Adrenal gland (tissue), 12 donors: ENCODE measurements around the gene SHKBP1. TPM values are rescaled to one million over a fixed set of nuclear protein-coding genes. Genes with fewer than 3 reads are reported as not detected.

Experiments
- DNase-seq, 7 donors: peaks; one replicate each; pipeline ENCODE4 v3.0.0-alpha.2; 2019 to 2020
- H3K27ac ChIP-seq, 5 donors: fragments of 200-600 bp; sonication (generic) in 4 of 5; 1 replicate in 3 of 5; 2 replicates in 2 of 5; pipeline versions ENCODE4 v1.5.1 to v1.8.0; 2016 to 2020; ENCODE audit warnings: mild to moderate bottlenecking in 1 of 5
- H3K27me3 ChIP-seq: fragments of 200-600 bp; 2 replicates; pipeline ENCODE4 v1.8.0; 2021
- H3K36me3 ChIP-seq, 2 donors: fragments of 200-600 bp; replicated peaks in 1 of 2; 1 replicate in 1 of 2; 2 replicates in 1 of 2; pipeline versions ENCODE4 v1.5.1 to v1.8.0; 2018 to 2022
- H3K4me1 ChIP-seq, 2 donors: fragments of 200-600 bp; replicated peaks in 1 of 2; 1 replicate in 1 of 2; 2 replicates in 1 of 2; pipeline versions ENCODE4 v1.5.1 to v1.8.0; 2018 to 2021
- H3K4me3 ChIP-seq, 4 donors: fragments of 200-600 bp; sonication (generic) in 3 of 4; one replicate each; pipeline ENCODE4 v1.5.1; 2016 to 2018
- H3K9me3 ChIP-seq, 3 donors: fragments of 200-600 bp; sonication (generic) in 1 of 3; replicated peaks in 1 of 3; 1 replicate in 2 of 3; 2 replicates in 1 of 3; pipeline versions ENCODE4 v1.5.1 to v1.8.0; 2016 to 2021
- POLR2A ChIP-seq, 2 donors: fragments of 450-650 bp; IDR thresholded peaks; one replicate each; pipeline ENCODE4 v1.6.1; 2017; ENCODE audit warnings: antibody characterized with exemption in 2 of 2, mild to moderate bottlenecking in 2 of 2, moderate library complexity in 1 of 2
- WGBS, 4 donors: extraction: QIAGEN DNeasy Blood & Tissue Kit in 2 of 4; methylation state at CpG; one replicate each; pipeline versions ENCODE4 v1.1.5 to v1.1.7; 2013 to 2017; 5-methylcytosine and 5-hydroxymethylcytosine counted together
- intact Hi-C, 2 donors: fragments of 100-400 bp; cut with DNase I; formaldehyde crosslinking; loops; one replicate each; pipeline versions ENCODE4 v1.14.1 to v1.15.0; 2022 to 2023
- polyA plus RNA-seq, 3 donors: library from polyadenylated mRNA; stranded (reverse); fragments of 200-250 nt in 2 of 3; fragments of 350-450 nt in 1 of 3; fragmentation: Illumina TruSeq in 1 of 3; extraction: RNeasy Lipid Tissue Mini Kit (QIAGEN cat#74804) in 1 of 3; gene quantifications; one replicate each; pipeline ENCODE4 v1.2.3, GENCODE V29; 2013 to 2014
- total RNA-seq, 9 donors: library from RNA; depleted of rRNA in 4 of 9; stranded (reverse); fragments of >200 nt in 4 of 9; fragments of 120-200 nt in 1 of 9; fragmentation: NEBNext Ultra II Directional in 1 of 9; extraction: Animal tissue kit (Norgen Biotek cat#: 25700) in 1 of 9; gene quantifications; one replicate each; pipeline versions ENCODE4 v1.1.0 to v1.2.4, GENCODE V29; 2013 to 2023
- TF ChIP-seq, protein P1 (sequence below), 6 experiments: fragments of 450-650 bp in 4 of 6; fragments of 200-600 bp in 2 of 6; sonication (generic) in 1 of 6; IDR thresholded peaks; 1 replicate in 5 of 6; 2 replicates in 1 of 6; pipeline versions ENCODE4 v1.5.1 to v1.8.0; 2016 to 2021; ENCODE audit warnings: antibody characterized with exemption in 6 of 6, mild to moderate bottlenecking in 2 of 6, moderate library complexity in 1 of 6
- donor health status: healthy with polysubstance abuse.
- donor health status: Bipolar disorder and iron deficiency.
- donor health status: DM: yes; HTN: yes; CAD: no.
- donor health status: DM: no; HTN: no; CAD: no.
- donor health status: DM: no; HTN: no; CAD: no.
- donor health status: DM: yes; HTN: yes; CAD: no.

The SHKBP1 gene
- total and polyA plus RNA-seq, 12 donors: 12.5 to 157 (median 51.6) TPM

DNA sequence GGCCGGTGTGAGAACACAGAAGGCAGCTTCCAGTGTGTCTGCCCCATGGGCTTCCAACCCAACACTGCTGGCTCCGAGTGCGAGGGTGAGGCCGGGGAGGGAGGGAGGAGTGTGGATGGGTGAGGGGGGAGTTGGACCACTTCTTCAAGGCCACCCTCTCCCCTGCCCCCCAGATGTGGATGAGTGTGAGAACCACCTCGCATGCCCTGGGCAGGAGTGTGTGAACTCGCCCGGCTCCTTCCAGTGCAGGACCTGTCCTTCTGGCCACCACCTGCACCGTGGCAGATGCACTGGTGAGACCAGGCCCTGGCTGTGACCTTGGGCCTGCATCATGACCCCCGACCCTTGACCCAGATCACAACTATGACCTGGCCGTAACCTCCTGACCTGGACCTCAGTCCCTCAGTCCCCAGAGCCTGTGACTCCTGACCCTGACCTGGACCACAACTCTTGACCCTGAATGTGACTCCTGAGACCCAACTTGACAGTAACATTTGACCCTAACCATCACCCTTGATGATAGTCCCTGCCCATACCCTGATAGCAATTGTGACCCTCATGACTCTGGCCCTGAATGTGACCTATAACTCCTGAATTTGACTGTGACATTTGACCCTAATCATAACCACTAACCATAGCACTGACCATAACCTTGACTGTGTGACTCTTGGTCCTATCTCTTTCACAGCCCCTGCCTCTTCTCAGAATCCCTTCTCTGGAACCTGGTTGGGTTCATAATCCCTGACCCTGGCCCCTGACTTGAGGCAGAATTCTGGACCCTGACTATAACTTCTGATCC, 35.4 kb downstream of the SHKBP1 start:
- 91 to 93% (median 92%) methylated on average over 6 to 10 of the region's 10 CpGs for WGBS, 4 donors
- DNase-seq: peak in 2 of 7 donors; percentile 34 to 40
- Histone ChIP-seq H3K27ac (no peak overlapping the region), H3K9me3 (no peaks in the 10 kb centered on the region), H3K4me3 (no peak overlapping the region), H3K36me3 (no peaks in the 10 kb centered on the region), H3K4me1 (peaks cover 12 to 14% of the 10 kb centered on the region in 2 donors), H3K27me3 (no peaks in the 10 kb centered on the region)
- TF ChIP-seq, protein P1, sequence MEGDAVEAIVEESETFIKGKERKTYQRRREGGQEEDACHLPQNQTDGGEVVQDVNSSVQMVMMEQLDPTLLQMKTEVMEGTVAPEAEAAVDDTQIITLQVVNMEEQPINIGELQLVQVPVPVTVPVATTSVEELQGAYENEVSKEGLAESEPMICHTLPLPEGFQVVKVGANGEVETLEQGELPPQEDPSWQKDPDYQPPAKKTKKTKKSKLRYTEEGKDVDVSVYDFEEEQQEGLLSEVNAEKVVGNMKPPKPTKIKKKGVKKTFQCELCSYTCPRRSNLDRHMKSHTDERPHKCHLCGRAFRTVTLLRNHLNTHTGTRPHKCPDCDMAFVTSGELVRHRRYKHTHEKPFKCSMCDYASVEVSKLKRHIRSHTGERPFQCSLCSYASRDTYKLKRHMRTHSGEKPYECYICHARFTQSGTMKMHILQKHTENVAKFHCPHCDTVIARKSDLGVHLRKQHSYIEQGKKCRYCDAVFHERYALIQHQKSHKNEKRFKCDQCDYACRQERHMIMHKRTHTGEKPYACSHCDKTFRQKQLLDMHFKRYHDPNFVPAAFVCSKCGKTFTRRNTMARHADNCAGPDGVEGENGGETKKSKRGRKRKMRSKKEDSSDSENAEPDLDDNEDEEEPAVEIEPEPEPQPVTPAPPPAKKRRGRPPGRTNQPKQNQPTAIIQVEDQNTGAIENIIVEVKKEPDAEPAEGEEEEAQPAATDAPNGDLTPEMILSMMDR (IDR thresholded peaks at IDR 0.05): no peak
- no peak for TF ChIP-seq POLR2A (IDR thresholded peaks at IDR 0.05)
- intact Hi-C loops: no loop called here

DNA sequence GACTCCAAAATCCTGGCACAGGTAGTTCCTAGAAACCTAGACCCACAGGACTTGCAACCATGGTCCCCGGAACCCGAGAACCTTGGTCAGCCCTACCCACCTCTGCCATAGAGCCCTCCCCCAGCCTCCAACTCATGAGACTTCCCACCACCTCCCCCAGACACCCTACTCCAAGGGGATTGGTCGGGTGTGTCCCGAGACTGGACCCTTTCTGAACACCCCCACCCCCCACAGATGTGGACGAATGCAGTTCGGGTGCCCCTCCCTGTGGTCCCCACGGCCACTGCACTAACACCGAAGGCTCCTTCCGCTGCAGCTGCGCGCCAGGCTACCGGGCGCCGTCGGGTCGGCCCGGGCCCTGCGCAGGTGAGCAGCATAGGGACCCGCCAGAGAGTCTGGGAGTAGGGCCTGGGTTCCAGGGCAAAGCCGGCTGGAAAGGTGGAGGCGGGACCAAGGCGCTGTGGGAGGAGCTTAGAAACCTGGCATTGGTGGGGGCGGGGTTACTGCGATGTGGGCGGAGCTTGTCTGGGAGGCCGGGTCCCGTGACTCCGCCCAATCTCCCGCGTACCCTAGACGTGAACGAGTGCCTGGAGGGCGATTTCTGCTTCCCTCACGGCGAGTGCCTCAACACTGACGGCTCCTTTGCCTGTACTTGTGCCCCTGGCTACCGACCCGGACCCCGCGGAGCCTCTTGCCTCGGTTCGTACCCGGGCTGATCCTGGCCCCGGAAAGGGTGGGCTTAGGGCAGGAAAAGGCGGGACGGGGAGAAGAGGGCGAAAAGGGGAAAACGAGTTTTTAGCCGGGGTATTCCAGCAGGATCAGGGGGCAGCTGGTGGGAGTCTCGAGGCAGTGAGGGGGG, 36.4 kb downstream of the SHKBP1 start:
- intact Hi-C loops: no loop called here
- no peaks in the 10 kb centered on the region for H3K9me3 ChIP-seq
- H3K27ac ChIP-seq: peak overlapping the region; percentile 57 to 95 (median 73)
- H3K27me3 ChIP-seq: no peaks in the 10 kb centered on the region
- H3K4me1 ChIP-seq: peaks cover 12 to 14% of the 10 kb centered on the region in 2 donors
- peak overlapping the region in 3 of 4 donors; percentile 39 to 81 (median 39) for H3K4me3 ChIP-seq
- WGBS, 4 donors: 11 to 28% (median 20%) methylated on average over 24 to 50 of the region's 50 CpGs
- TF ChIP-seq, protein P1 (IDR thresholded peaks at IDR 0.05): no peak
- no peak for TF ChIP-seq POLR2A (IDR thresholded peaks at IDR 0.05)
- DNase-seq: peak; percentile 59 to 90 (median 73)
- H3K36me3 ChIP-seq: peaks cover 0 to under 1% of the 10 kb centered on the region in 2 donors

DNA sequence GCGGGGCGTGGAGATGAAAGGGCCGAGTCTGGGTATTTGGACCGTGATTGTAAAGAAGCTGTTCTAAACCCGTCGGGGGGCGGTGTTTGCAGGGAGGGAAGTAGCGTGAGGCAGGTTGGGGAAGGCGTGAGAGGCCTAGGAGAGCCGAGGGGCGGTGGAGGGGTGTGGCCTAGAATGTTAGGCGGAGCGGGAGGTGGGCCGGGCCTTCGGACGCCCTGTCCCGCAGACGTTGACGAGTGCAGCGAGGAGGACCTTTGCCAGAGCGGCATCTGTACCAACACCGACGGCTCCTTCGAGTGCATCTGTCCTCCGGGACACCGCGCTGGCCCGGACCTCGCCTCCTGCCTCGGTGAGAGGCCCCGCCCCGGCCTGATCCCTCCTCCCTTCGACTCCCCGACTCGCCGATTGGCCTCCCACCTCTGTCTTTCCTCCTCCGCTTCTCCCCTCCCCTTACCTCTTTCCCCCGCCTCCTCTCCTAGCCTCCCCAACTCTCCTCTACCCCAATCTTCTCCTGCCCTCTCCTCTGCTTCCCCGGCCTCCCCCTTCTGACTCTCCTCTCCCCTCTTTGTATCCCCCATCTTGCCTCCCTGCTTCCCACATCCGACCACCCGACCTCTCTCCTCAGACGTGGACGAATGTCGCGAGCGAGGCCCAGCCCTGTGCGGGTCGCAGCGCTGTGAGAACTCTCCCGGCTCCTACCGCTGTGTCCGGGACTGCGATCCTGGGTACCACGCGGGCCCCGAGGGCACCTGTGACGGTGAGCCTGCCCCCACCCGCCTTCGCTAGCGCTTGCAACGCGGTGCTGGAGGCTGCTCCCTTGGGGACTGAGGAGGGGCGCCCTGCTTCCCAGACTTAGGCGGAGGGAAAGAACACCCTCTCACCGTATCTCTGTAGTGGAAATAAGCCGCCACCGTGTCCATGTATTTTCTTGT, 37.3 kb downstream of the SHKBP1 start:
- TF ChIP-seq POLR2A (IDR thresholded peaks at IDR 0.05): peak in 1 of 2 donors; percentile 54
- TF ChIP-seq, protein P1 (IDR thresholded peaks at IDR 0.05): no peak
- 2 to 5% (median 3%) methylated on average over 41 to 67 of the region's 67 CpGs for WGBS, 4 donors
- peak overlapping the region in 3 of 4 donors; percentile 39 to 81 (median 39) for H3K4me3 ChIP-seq
- peaks cover 0 to 6% of the 10 kb centered on the region in 2 donors for H3K36me3 ChIP-seq
- H3K9me3 ChIP-seq: no peaks in the 10 kb centered on the region
- intact Hi-C loops: no loop called here
- peaks cover 12 to 14% of the 10 kb centered on the region in 2 donors for H3K4me1 ChIP-seq
- DNase-seq: peak; percentile 78 to 91 (median 86)
- peak overlapping the region; percentile 57 to 95 (median 73) for H3K27ac ChIP-seq
- no peaks in the 10 kb centered on the region for H3K27me3 ChIP-seq
